AG09319 (cell line): ENCODE data around the gene EML6.

ENCODE experiments used
- DNase-seq: peaks from one replicate; pipeline ENCODE4 v3.0.0-alpha.2; 2010; ENCODE audit warnings: low read depth; ENCODE audit errors: extremely low read depth
- CTCF ChIP-seq: IDR thresholded peaks from 2 replicates; pipeline ENCODE4 v1.5.1; 2011; ENCODE audit warnings: low read depth, mild to moderate bottlenecking, inconsistent platforms, low read length, moderate library complexity

Gene EML6

GRCh38 chr2:54757500-54757899 is 34.0 kb downstream of the EML6 start:
- no peak for DNase-seq
- no peak for TF ChIP-seq CTCF

GRCh38 chr2:54758951-54759350 is 35.5 kb downstream of the EML6 start:
- no peak for TF ChIP-seq CTCF
- no peak for DNase-seq

- TF ChIP-seq CTCF: no peak
- no peak for DNase-seq
Observed at GRCh38 chr2:54760310-54760709, 36.8 kb downstream of the EML6 start.

GRCh38 chr2:54763636-54764291 is 40.3 kb downstream of the EML6 start:
- DNase-seq: no peak

GRCh38 chr2:54767921-54768320 is 44.5 kb downstream of the EML6 start:
- no peak for DNase-seq
- TF ChIP-seq CTCF: no peak

More at GRCh38 chr2:54763636-54764291, 40.3 kb downstream of the EML6 start:
- no peak for TF ChIP-seq CTCF

- TF ChIP-seq CTCF: no peak
- DNase-seq: no peak
Observed at GRCh38 chr2:54768772-54769428, 45.4 kb downstream of the EML6 start.

- TF ChIP-seq CTCF: no peak
- no peak for DNase-seq
Observed at GRCh38 chr2:54770211-54770610, 46.7 kb downstream of the EML6 start.
